Liver (tissue), 9 donors: ENCODE measurements around the gene MUC2. TPM values are rescaled to one million over a fixed set of nuclear protein-coding genes. Genes with fewer than 3 reads are reported as not detected.

Source experiments
- DNase-seq: peaks from one replicate; pipeline ENCODE4 v3.0.0-alpha.2; 2017; ENCODE audit warnings: low spot score
- H3K27ac ChIP-seq, 2 donors: one replicate each; pipeline ENCODE4 v1.7.0; 2013; ENCODE audit warnings: inconsistent platforms in 2 of 2, low read length in 2 of 2, control low read depth in 1 of 2, low read depth in 1 of 2, mild to moderate bottlenecking in 1 of 2
- H3K27me3 ChIP-seq, 4 donors: one replicate each; pipeline versions ENCODE4 v1.6.1 to v1.7.0; 2013; ENCODE audit warnings: low read length in 3 of 4, inconsistent platforms in 1 of 4, mild to moderate bottlenecking in 1 of 4, moderate library complexity in 1 of 4; ENCODE audit not compliant: control insufficient read depth in 4 of 4, insufficient read depth in 4 of 4
- H3K36me3 ChIP-seq, 4 donors: one replicate each; pipeline versions ENCODE4 v1.6.1 to v1.7.0; 2013; ENCODE audit warnings: low read length in 3 of 4, mild to moderate bottlenecking in 3 of 4, low read depth in 1 of 4, moderate library complexity in 1 of 4; ENCODE audit not compliant: control insufficient read depth in 4 of 4, insufficient read depth in 3 of 4
- H3K4me1 ChIP-seq, 4 donors: one replicate each; pipeline versions ENCODE4 v1.6.1 to v1.7.0; 2013; ENCODE audit warnings: low read length in 3 of 4, mild to moderate bottlenecking in 3 of 4, moderate library complexity in 1 of 4; ENCODE audit not compliant: control insufficient read depth in 4 of 4, insufficient read depth in 4 of 4
- H3K4me3 ChIP-seq, 3 donors: one replicate each; pipeline versions ENCODE4 v1.6.1 to v1.7.0; 2013; ENCODE audit warnings: low read length in 3 of 3, control low read depth in 1 of 3, low read depth in 1 of 3, mild to moderate bottlenecking in 1 of 3
- H3K9ac ChIP-seq, 2 donors: one replicate each; pipeline ENCODE4 v1.7.0; 2013; ENCODE audit warnings: low read length in 2 of 2, mild to moderate bottlenecking in 2 of 2, moderate library complexity in 2 of 2, control low read depth in 1 of 2, low read depth in 1 of 2
- H3K9me3 ChIP-seq, 4 donors: one replicate each; pipeline versions ENCODE4 v1.6.1 to v1.7.0; 2013; ENCODE audit warnings: low read length in 3 of 4; ENCODE audit not compliant: control insufficient read depth in 4 of 4
- EGR1 ChIP-seq, 2 donors: IDR thresholded peaks; 2 replicates each; pipeline ENCODE4 v1.6.1; 2016 to 2018; ENCODE audit warnings: antibody characterized with exemption in 2 of 2, low read depth in 2 of 2
- FOXA1 ChIP-seq: IDR thresholded peaks from 2 replicates; pipeline ENCODE4 v1.6.1; 2016; ENCODE audit warnings: antibody characterized with exemption
- FOXA2 ChIP-seq: IDR thresholded peaks from 2 replicates; pipeline ENCODE4 v1.6.1; 2016; ENCODE audit warnings: antibody characterized with exemption
- GABPA ChIP-seq, 2 donors: IDR thresholded peaks in 1 of 2; conservative IDR thresholded peaks in 1 of 2; 2 replicates each; pipeline ENCODE4 v1.6.1; 2016; ENCODE audit warnings: antibody characterized with exemption in 2 of 2, mild to moderate bottlenecking in 1 of 2, moderate library complexity in 1 of 2
- HNF4A ChIP-seq, 2 donors: conservative IDR thresholded peaks; 2 replicates each; pipeline ENCODE4 v1.6.1; 2016; ENCODE audit warnings: antibody characterized with exemption in 2 of 2, mild to moderate bottlenecking in 2 of 2
- HNF4G ChIP-seq: IDR thresholded peaks from 2 replicates; pipeline ENCODE4 v1.6.1; 2016; ENCODE audit warnings: antibody characterized with exemption
- JUND ChIP-seq, 2 donors: IDR thresholded peaks; 2 replicates each; pipeline ENCODE4 v1.6.1; 2016; ENCODE audit warnings: antibody characterized with exemption in 2 of 2
- NR2F2 ChIP-seq: IDR thresholded peaks from 2 replicates; pipeline ENCODE4 v1.6.1; 2016; ENCODE audit warnings: antibody characterized with exemption
- RAD21 ChIP-seq, 2 donors: IDR thresholded peaks; 2 replicates each; pipeline ENCODE4 v1.6.1; 2016; ENCODE audit warnings: antibody characterized with exemption in 2 of 2, mild to moderate bottlenecking in 2 of 2
- RXRA ChIP-seq, 2 donors: IDR thresholded peaks; 2 replicates each; pipeline ENCODE4 v1.6.1; 2017 to 2018; ENCODE audit warnings: antibody characterized with exemption in 2 of 2, mild to moderate bottlenecking in 1 of 2
- SP1 ChIP-seq: IDR thresholded peaks from 2 replicates; pipeline ENCODE4 v1.6.1; 2018; ENCODE audit warnings: antibody characterized with exemption, mild to moderate bottlenecking
- TAF1 ChIP-seq: conservative IDR thresholded peaks from 2 replicates; pipeline ENCODE4 v1.6.1; 2016; ENCODE audit warnings: antibody characterized with exemption, mild to moderate bottlenecking
- YY1 ChIP-seq: IDR thresholded peaks from 2 replicates; pipeline ENCODE4 v1.6.1; 2016; ENCODE audit warnings: antibody characterized with exemption, mild to moderate bottlenecking
- WGBS: extraction: QIAGEN DNeasy Blood & Tissue Kit; methylation state at CpG from one replicate; pipeline ENCODE4 v1.1.7; 2013; 5-methylcytosine and 5-hydroxymethylcytosine counted together
- polyA plus RNA-seq, 2 donors: library from polyadenylated mRNA; stranded (reverse) in 1 of 2; unstranded in 1 of 2; fragments of 200-250 nt in 1 of 2; fragments of >200 nt in 1 of 2; fragmentation: Nextera tagmentation in 1 of 2; extraction: Ambion mirVana in 1 of 2; gene quantifications; one replicate each; pipeline versions ENCODE4 v1.2.1 to v1.2.3, GENCODE V29; 2013 to 2015
- total RNA-seq, 2 donors: library from RNA; depleted of rRNA; stranded (reverse); fragments of >200 nt; gene quantifications; one replicate each; pipeline ENCODE4 v1.2.3, GENCODE V29; 2014
- TF ChIP-seq, protein P1 (sequence below): IDR thresholded peaks from 2 replicates; pipeline ENCODE4 v1.6.1; 2016; ENCODE audit warnings: antibody characterized with exemption, mild to moderate bottlenecking
- TF ChIP-seq, protein P2 (sequence below): IDR thresholded peaks from 2 replicates; pipeline ENCODE4 v1.6.1; 2016; ENCODE audit warnings: antibody characterized with exemption
- TF ChIP-seq, protein P3 (sequence below): IDR thresholded peaks from 2 replicates; pipeline ENCODE4 v1.6.1; 2016; ENCODE audit warnings: antibody characterized with exemption
- TF ChIP-seq, protein P4 (sequence below): IDR thresholded peaks from 2 replicates; pipeline ENCODE4 v1.6.1; 2016; ENCODE audit warnings: antibody characterized with exemption
- TF ChIP-seq, protein P5 (sequence below): fragments of 150-350 bp; IDR thresholded peaks from 2 replicates; pipeline ENCODE4 v1.5.1; 2017; ENCODE audit warnings: improper control_type of control experiment, low read depth, low read length; ENCODE audit not compliant: missing input control
- donor health status: healthy.
- donor health status: healthy.
- donor health status: healthy.
- donor health status: healthy.
- donor health status: healthy.

The MUC2 gene
- total and polyA plus RNA-seq, 4 donors: under 0.01 TPM; not detected in 3

DNA sequence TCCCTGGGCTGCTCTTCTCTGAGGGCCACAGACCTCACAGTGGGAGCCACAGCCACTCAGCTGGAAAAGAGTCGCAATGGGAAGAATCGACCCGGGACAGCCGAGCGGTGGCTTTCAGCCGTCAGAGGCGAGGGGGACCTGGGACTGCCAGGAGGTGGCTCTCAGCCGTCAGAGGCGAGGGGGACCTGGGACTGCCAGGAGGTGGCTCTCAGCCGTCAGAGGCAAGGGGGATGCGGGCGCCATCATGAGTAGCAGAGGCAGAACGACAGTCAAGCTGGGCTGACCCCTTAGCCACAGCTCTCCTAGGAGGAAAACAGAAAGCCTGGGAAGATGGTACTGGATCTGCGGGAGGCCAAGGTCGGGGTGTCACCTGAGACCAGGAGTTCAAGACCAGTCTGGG, 14.9 kb upstream of the MUC2 start:
- no peaks in the 10 kb centered on the region for H3K4me1 ChIP-seq
- no peaks in the 10 kb centered on the region for H3K27me3 ChIP-seq
- H3K27ac ChIP-seq: no peak overlapping the region
- no peak for DNase-seq
- no peaks in the 10 kb centered on the region for H3K36me3 ChIP-seq
- H3K9me3 ChIP-seq: peaks cover 2 to 3% (median 2%) of the 10 kb centered on the region in 4 donors
- no peak overlapping the region for H3K4me3 ChIP-seq
- no peak overlapping the region for H3K9ac ChIP-seq
- TF ChIP-seq HNF4G (no peak), FOXA2 (no peak), HNF4A (conservative IDR thresholded peaks at IDR 0.05) (no peak), SP1 (no peak), GABPA (IDR thresholded peaks at IDR 0.05 in 1 of 2, conservative IDR thresholded peaks at IDR 0.05 in 1 of 2) (no peak), NR2F2 (no peak), JUND (IDR thresholded peaks at IDR 0.05) (no peak), TAF1 (no peak), RAD21 (IDR thresholded peaks at IDR 0.05) (no peak), FOXA1 (no peak), YY1 (no peak), EGR1 (IDR thresholded peaks at IDR 0.05; ENCODE audit: low read depth in 2 of 2) (no peak), RXRA (IDR thresholded peaks at IDR 0.05) (no peak)
- TF ChIP-seq, protein P1, sequence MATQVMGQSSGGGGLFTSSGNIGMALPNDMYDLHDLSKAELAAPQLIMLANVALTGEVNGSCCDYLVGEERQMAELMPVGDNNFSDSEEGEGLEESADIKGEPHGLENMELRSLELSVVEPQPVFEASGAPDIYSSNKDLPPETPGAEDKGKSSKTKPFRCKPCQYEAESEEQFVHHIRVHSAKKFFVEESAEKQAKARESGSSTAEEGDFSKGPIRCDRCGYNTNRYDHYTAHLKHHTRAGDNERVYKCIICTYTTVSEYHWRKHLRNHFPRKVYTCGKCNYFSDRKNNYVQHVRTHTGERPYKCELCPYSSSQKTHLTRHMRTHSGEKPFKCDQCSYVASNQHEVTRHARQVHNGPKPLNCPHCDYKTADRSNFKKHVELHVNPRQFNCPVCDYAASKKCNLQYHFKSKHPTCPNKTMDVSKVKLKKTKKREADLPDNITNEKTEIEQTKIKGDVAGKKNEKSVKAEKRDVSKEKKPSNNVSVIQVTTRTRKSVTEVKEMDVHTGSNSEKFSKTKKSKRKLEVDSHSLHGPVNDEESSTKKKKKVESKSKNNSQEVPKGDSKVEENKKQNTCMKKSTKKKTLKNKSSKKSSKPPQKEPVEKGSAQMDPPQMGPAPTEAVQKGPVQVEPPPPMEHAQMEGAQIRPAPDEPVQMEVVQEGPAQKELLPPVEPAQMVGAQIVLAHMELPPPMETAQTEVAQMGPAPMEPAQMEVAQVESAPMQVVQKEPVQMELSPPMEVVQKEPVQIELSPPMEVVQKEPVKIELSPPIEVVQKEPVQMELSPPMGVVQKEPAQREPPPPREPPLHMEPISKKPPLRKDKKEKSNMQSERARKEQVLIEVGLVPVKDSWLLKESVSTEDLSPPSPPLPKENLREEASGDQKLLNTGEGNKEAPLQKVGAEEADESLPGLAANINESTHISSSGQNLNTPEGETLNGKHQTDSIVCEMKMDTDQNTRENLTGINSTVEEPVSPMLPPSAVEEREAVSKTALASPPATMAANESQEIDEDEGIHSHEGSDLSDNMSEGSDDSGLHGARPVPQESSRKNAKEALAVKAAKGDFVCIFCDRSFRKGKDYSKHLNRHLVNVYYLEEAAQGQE: no peak
- TF ChIP-seq, protein P2, sequence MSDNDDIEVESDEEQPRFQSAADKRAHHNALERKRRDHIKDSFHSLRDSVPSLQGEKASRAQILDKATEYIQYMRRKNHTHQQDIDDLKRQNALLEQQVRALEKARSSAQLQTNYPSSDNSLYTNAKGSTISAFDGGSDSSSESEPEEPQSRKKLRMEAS: no peak
- TF ChIP-seq, protein P3, sequence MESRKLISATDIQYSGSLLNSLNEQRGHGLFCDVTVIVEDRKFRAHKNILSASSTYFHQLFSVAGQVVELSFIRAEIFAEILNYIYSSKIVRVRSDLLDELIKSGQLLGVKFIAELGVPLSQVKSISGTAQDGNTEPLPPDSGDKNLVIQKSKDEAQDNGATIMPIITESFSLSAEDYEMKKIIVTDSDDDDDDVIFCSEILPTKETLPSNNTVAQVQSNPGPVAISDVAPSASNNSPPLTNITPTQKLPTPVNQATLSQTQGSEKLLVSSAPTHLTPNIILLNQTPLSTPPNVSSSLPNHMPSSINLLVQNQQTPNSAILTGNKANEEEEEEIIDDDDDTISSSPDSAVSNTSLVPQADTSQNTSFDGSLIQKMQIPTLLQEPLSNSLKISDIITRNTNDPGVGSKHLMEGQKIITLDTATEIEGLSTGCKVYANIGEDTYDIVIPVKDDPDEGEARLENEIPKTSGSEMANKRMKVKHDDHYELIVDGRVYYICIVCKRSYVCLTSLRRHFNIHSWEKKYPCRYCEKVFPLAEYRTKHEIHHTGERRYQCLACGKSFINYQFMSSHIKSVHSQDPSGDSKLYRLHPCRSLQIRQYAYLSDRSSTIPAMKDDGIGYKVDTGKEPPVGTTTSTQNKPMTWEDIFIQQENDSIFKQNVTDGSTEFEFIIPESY: no peak
- TF ChIP-seq, protein P4, sequence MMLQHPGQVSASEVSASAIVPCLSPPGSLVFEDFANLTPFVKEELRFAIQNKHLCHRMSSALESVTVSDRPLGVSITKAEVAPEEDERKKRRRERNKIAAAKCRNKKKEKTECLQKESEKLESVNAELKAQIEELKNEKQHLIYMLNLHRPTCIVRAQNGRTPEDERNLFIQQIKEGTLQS: no peak
- TF ChIP-seq, protein P5, sequence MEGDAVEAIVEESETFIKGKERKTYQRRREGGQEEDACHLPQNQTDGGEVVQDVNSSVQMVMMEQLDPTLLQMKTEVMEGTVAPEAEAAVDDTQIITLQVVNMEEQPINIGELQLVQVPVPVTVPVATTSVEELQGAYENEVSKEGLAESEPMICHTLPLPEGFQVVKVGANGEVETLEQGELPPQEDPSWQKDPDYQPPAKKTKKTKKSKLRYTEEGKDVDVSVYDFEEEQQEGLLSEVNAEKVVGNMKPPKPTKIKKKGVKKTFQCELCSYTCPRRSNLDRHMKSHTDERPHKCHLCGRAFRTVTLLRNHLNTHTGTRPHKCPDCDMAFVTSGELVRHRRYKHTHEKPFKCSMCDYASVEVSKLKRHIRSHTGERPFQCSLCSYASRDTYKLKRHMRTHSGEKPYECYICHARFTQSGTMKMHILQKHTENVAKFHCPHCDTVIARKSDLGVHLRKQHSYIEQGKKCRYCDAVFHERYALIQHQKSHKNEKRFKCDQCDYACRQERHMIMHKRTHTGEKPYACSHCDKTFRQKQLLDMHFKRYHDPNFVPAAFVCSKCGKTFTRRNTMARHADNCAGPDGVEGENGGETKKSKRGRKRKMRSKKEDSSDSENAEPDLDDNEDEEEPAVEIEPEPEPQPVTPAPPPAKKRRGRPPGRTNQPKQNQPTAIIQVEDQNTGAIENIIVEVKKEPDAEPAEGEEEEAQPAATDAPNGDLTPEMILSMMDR: no peak
- whole genome bisulfite sequencing: 68% methylated on average over 15 of the region's 15 CpGs
